ENCODE results near the gene SH3RF3.

The SH3RF3 gene

DNA sequence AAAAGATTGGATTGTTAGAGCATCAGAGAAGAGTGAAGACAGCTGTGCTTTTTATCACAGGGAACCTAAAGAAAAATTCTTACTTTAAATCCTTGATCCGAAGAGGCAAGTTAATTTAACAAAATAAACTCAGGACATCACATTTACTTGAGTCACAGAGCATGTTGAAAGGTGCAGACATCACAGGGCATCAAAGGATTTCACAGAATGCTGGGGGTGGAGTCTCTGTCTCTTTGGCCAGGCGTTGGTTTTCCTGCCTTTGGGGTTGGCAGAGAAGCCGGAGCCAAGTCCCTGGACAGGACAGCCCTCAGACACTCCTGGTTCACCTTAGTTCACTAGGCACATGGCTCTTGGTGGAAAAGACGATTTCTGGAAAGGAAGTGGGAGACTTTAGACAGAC lies 56.3 kb downstream of the SH3RF3 start:
- DNase-seq = no peak

DNA sequence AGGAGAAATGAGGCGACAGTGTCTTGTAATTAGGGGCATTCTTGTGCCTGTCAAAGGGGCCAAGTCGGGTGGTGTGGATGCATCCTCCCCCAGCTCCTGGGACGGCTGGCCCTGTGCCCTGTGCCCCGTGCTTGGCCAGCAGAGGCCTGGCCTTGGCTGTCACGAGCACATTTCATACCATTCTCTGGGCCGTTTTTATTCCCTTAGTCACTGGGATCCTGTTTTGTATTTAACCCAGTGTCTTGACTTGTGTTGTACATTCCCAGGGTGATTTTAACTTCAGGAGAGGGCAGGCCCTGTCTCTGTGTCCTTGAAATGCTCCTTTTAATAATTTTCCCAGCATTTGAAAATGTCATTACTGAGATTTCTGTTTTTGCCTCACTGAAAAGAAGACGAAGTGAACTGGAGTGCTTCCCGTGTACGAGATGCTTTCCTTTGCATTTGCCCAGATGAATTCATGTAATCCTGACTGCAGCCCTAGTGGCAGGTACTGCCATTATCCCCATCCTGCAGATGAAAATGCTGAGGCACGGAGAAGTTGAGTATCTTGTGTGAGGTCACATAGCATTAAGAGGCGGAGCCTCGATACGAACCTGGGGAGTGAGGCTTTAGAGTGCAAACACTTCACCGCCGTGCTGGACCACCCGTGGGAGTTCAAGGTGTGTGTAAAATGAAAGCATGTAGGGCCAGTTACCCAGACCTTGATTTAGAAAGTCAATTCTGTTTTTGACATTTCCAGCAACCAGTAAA lies 57.0 kb downstream of the SH3RF3 start:
- DNase-seq = no peak

DNA sequence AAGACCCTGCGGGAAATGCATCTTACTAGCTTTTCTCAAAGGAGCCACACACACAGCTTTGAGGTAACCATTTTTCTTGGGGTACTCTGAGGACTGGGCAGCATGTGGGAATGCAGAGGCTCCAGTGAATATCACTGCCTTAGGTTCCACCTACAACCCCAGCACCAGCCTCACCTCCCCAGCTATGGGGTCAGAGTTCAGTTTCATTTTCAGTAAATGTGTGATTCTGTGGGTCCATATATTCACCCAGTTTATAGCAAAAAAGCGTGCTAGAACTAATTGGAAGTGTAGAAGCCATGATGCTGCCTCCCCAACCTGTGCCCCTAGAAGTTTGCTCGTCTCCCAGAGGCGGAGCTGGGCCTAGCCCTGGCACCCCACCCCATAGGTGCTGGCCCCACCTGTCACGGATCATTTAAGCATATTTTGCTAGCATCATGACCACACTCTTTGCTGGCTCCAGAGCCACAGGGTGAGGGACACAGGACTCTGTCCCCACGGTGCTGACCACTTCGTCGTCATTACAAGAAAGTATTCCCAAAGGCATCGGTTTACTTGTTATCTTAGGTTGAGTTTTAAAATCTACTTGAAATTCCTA lies 57.7 kb downstream of the SH3RF3 start:
- DNase-seq = no peak

DNA sequence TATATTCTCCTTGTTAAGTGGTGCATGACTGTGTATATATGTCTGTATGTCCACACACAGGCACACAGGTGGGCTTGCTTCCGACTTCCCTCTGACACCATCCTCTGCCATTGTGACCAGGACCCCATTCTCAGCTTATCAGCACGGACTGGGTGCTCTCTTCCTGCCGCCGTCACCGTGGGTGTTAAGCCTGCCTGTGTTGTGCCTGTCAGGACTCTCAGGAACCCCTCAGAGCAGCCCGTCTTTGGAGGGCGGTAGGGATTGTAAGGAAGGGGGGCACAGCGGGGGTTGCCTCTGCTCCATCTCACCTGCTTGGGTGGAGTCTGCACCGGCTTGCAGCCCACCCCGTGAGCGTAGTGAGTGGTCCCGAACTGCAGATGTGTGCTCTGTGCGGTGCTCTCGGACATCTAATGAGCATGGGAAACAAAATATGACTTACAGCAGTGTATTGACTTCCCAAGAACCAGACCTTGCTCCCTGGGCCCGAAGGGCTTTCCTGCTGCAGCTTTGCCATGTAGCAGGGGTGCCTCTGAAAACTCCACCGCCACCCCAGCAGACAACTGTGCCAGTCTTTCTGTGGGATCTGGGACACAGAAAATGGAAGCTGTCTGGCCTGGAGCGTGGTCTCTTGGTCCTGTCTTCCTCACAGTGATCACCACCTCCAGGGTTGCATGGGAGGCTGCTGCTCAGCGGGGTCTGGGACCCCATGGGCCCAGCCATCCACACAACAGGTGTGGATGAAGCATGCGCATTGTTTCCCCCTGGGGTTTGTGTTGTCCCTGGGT lies 58.9 kb downstream of the SH3RF3 start:
- no peak for DNase-seq

DNA sequence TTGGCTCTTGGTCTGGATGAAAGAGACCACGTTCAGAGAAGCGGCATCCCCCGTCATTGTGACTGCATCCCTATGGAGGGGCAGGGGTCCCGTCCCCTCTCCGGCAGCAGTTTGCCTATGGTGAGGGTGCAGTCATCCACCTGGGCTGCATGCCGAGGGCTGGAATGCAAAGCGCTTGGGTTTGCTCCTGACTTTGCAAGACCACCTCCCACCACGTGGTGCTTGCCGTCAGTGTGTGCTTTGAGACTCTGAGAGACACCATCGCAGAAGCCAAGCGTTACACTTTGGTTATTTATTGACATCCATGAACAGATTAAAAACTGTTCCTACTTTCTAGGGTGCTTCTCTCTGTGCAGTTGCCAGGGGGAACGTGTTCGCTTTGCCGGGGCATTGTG lies 59.5 kb downstream of the SH3RF3 start:
- no peak for DNase-seq

DNA sequence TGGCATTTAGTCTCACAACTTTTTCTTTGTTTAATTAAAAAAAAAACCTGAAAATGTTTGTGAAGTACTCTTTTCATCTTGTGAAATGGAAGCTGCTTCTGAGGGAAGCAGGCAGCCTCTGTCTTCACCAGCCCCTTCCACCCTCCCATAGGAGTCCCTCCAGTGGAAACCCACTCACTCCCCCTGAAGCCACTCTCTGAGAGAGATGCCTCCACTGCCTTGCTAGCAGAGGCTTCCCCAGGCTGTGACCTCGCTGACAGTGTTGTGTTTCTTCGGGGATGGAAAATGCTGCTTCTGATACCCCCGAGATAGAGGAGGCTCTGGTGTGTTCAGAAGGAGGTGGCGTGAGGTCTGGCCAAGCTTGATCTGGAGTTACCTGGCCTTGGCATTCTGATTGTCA lies 59.9 kb downstream of the SH3RF3 start:
- DNase-seq = no peak

DNA sequence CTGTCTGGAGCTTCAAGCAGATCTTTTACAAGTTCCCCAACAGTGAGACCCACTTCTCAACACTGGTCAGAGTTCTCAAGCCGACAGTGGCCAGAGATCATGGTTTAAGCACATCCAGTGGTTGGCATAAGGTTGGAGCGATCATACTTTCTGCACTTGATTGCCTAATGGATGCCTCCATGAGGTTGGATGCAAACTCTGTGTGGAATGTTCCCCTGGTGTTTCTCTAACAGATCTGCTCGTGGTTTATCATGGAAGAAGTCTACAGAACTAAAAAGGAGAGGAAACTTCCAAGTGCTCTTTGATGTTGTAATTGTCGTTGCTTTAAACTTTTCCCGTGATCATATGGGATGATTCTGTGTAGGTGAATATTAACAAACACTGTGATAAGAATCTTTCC lies 60.7 kb downstream of the SH3RF3 start:
- DNase-seq = no peak

DNA sequence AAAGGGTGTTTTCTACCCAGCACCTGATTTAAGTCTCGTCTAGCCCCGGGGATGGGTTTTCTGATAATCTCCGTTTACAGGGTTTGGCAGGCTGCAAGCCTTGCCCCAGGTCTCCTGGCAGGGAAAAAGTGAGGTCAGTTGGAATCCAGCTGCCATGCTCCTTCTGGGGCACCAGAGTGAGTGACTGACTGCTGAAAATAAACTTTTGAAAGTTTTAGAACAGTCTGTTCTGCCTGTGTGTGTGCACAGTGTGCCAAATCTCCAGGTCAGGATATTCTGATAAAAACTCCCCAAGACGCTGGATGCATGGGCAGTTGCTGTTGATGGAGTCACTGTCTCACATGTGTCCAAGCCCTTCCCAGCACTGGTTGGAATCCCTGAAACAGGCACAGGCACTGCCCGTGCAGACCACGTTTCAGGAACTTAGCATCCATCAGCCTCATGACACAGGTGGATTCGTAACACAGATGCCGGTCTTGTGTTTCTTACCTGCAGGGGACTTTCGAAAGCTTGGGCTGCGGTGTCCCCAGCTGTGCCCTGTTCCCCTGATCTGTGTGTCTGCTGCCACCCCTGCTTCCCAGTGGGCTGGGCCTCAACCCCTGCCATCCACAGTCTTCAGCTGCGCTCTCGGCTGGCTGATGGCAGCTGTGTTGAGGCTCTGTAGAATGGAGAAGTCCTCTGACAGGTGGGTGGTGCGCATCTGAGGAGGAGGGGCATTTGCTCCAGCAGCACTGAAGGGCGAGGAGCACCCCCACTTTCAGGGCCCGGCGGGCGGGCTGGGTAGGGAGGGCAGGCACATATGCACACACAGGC lies 65.0 kb downstream of the SH3RF3 start:
- no peak for DNase-seq

DNA sequence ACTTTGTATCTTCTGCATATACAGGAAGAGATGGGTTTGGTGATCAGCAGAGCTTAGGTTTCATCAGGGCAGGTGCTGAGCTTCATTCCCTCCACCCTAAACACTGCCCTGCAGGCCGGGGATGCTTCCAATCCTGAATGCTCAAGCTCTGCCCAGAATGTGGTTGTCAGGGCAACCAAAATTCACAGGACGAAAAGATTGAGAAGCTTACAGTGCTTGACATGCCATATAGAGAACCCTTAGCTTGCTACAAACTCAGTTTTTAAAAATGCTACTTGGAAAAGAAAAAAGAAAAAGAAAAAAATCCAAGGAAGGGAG lies 65.6 kb downstream of the SH3RF3 start:
- DNase-seq = no peak

DNA sequence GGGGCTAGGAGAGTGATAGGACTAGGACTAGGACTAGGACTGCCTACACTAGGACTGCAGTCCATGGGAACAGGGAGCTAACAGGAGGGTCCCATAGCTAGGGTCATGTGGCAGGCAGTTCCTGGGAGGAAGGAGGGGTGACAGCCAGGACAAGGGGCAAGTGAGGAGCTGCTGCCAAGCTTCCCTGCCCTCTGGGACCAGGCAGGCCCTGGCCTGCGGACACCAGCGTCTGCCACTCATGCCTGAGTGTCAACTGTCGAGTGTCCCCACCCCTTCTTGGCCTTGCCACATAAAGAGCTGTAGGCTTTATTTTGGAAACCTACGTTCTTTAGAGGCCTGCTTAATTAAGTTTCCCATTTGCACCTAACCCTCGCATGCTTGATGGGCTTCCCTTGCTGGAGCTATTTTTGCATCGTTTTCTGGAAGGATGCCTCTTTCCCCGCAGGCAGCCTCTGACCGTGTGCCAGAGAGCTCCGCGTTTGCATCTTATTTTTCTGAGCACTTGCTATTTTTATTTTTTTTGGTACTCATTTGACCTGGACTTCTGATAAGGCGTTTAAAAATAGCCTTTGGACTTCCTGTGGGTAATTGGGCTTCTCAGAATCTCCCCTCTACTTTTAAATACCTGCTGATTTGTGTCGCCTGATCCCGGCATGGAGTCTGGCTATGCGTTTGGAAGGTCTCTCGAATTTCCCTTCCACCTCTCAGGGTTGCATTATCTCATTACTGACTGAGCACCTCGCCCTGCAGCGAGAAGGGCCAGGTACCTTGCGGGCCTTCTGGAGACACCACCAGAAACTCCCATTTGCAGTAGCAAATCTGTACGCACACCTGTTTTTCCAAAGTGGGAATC lies 66.4 kb downstream of the SH3RF3 start:
- DNase-seq = no peak

DNA sequence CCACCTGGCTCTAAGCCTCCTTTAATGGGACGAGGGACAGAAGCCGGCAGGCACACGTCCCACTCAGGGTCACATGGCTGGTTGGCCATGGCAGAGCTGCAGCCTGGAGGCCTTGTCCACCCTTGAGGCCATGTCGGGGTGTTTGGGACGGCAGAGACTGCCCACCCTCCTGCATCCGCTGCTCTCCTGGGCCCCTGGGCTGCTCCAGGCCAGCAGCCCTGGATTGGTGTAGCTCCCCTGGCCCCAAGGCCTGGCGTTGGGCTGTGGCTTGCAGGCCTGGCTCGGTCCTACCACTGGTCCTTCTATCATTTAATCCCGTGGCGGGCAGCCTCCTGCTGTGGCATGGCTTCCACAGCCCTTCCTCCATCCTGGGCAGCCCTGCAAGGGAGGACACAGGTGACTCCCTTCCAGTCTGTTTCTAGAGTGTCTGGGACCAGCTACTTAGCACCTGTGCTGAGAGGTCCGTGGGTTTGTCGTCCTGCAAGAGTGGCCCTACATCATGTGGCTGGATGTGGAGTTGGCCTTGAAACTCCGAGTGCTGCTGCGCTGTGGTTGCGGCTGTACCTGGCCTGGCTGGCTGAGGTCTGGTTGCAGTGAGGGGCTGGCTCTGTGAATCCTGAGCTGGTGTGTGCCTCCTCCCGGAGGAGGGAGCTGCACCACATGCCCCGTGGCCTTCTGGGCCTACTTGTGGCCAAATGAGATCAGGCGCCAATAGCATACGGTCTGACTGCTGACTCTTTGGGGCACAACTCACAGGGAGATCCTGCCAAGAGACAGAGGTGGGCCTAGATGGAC lies 67.3 kb downstream of the SH3RF3 start:
- no peak for DNase-seq

DNA sequence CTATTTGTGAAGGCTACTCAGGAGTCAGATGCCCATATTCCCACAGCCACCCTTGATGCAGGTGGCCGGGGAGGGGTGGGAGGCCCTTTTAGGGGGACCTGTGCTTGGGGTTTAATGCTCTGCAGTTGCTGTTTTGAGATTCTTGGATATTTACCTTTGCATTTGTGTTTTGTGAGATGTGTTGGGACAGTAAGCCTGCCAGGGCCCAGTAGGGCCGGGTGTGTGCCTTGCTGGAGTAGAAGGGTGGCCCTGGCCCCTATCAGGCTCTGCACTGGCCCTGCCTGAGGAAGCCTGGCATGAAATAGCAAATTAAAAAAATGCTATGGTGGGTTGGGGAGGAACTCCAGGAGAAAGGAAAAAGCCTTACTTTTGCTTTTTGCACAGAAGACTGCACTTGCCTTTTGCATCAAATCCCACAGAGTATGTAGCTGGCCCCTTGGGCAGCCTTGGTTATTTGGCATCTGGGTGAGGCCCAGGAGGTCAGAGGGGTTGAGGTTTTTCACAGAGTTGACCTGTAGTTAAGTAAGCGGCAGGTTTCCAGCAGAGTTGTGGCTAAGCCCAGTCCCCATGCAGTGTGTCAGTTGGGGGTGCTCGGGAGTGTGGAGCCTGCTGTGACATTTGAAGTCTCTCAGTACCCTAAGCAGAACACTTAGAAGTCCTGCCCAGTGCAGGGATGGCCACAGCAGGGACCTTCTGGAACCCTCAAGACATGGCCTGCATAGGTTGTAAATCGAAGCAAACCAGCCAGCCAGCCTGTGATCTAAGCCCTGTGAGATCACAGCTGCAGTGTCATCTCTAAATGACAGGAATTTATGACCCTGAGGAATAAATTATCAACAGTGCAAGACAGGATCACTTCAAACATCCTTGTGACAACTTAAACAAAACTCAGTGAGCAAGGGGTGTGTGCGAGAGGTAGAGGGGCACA lies 68.8 kb downstream of the SH3RF3 start:
- no peak for DNase-seq

DNA sequence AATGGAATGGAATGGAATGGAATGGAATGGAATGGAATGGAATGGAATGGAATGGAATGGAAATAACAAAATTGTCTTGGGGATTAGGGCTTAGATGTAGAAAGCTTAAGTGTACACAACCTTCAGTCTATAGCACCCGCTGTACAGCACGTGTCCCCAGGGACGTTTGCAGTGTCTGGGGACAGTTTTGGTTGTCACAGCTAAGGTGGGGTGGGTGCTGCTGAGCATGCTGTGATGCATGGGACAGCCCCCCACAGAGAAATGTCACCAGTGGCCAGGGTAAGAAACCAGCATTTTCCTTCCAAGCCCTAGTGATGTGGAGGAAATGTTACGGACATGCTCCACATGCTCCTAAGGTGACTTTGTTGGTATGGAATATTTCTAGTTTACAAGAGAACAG lies 70.8 kb downstream of the SH3RF3 start:
- DNase-seq = no peak

DNA sequence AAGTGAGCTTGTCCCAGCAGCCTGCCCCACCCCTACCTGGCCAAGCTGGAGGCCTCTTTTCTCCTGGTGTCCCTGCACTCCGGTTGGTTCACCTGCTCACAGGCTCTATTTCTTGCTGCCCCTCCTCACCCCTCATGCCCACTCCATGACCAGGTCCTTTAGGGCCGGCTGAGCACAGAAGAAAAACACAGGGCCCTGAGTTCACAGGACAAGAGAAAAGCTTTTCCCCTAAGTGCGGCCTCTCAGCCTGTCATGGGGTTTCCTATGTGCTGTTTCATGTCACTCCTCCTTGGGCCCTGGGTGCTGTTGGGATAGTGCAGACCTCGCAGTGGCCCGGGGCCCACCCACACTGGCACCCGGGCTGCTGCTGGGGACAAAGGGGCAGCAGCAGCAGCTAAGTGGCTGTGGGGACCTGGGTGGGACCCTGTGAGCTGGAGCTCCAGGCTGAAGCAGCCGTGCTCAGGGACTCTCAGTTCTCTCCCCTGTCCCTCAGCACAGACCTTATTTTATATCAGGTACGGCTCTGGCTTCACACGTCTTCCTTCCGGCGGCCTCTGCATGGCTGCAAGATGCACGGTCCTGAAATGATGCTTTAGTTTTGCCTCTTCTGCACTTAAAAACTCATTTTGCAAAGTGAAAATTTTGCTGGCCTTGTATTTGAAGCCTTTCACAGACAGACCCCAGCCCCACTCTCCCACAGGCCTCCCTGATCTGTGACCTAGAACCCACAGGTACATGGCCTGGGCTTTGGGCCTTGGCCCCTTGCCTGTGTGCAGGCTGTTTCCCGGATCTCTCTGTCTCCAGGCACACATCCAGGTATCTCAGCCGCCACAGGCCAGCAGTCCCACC lies 71.8 kb downstream of the SH3RF3 start:
- no peak for DNase-seq

DNA sequence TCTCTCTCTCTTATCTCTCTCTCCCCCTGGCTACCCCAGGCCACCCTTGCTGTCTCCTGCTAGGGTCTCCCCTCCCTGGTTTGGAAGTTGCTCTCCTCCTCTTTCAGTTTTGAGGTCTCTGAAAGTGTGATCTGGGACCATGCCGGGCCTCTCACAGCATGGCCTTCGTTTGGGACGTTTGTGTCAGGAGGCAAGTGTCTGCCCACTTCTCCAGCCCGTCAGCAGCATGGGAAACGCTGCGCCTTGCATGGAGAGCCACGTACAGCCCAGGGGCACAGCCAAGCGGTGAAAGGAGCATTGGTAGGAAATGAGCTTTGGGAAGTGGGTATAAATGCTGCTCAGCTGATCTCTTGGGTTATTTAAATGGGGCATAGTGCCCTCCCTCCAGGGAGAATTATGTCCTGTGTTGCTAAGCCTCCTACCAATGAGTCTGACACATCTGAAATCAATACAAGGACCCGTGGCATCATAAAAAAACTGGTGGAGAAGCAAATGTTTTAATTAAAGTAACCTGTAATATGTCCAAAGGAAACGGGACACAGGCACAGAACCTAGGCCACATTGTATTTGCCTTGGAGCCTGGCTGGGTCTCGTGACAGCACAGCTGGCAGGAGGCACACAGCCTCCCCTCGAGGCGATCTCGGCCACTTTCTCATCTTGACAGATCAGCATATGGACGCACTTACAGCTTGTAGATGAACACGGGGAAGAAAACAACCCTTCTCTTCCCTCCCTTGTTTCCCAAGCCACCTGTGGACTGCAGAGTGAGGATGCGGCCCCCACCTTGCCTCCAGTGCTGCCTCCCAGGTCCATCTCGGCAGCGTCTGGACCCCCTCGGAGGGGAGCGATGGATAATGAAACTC lies 72.7 kb downstream of the SH3RF3 start:
- DNase-seq = no peak

DNA sequence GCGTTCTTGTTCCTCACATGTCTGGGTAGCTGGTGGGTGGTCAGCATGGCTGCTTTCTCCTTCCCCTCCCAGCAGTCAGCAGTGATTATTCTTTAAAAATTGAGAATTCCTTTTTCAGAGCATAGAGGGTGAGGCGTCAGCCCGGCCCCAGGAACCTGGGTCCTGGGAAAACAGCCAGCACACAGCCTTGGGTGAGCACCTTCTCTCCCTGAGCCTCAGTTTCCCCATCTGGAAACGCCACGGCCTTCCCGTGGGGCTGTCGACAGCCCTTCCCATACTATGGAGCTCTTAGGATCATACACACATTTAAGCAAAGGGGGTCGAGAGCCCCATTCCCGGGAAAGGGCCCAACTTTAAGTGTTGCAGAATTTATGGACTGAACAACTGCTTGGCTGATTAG lies 73.5 kb downstream of the SH3RF3 start:
- DNase-seq = no peak

DNA sequence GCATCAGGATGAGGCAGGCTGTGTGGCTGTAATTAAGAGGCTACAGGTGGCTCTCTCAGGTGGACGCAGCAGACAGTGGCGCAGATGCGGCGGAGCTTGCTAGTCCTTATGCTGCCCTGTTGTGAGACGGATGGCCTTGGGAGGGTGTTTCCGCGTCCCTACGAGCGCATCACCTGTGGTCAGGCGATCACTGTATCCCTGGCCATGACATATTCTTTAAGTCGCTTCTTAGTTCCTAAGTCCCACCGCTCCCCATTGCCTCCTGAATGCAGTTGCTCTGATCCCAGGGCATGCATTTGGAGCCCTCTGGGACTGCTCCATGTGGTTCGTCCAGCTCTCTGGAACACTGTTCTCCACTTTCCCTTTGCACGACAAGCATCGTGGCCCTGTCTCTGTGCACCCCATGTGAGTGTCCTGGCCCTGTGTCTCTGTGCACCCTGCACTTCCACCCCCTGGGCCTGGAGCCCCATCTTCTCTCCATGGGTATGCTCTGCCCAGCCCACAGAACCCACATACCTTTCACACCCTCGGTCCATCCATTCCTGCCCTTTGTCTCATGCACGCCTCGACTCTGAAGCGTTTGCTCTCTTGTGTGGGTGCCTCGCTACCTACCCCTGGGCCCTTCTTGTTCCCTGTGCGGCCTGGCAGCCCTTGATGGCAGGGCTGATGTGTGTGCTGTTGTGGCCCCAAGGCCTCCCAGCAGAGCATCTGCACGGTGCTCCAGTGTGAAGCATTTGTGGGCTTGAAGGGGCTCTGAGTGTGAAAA lies 74.4 kb downstream of the SH3RF3 start:
- DNase-seq = no peak

DNA sequence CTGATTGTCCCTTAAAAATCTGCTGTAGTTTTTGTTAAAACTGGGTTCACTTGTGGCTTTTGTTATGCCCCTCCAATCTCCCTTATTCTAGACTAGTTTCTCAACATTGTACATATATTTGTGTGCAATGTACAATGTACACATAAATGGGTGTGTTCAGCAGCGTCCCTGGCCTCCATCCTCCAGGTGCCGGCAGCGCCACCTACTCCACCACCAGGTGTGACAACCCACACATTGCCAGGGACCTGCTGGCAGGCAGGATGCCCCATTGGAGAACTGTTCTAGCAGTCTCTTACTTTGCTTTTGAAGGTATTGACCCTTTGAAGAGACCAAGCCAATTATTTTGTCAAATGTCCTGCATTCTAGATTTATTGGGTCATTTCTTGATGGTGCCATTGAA lies 75.4 kb downstream of the SH3RF3 start:
- DNase-seq = no peak

Data from NCI-H748 treated with DMSO at 0.1 percent for 48 hours (cell line).